Measurements from ENCODE around the gene GRM1. TPM values are rescaled to one million over a fixed set of nuclear protein-coding genes. Genes with fewer than 3 reads are reported as not detected.

The GRM1 gene
- total and polyA plus RNA-seq, 2 experiments from 2014 or later = 0.29 to 0.63 TPM

GRCh38 chr6:146282837-146283236 lies 254.0 kb downstream of the GRM1 start:
- Histone ChIP-seq H3K27me3 (ENCODE audit: insufficient read depth) (no peaks in the 10 kb centered on the region), H3K9me2 (ENCODE audit: insufficient read depth) (no peaks in the 10 kb centered on the region), H3K27ac (ENCODE audit: low read depth) (no peak overlapping the region), H3K4me2 (no peak overlapping the region), H3F3A (replicated peaks; ENCODE audit: low read depth) (no peaks in the 10 kb centered on the region), H4K20me1 (replicated peaks; ENCODE audit: insufficient read depth) (no peaks in the 10 kb centered on the region), H3K36me3 (ENCODE audit: insufficient read depth) (no peaks in the 10 kb centered on the region), H2AFZ (no peak overlapping the region), H3K79me2 (replicated peaks; ENCODE audit: insufficient read depth) (no peaks in the 10 kb centered on the region), H3K4me3 (no peak overlapping the region), H3K4me1 (ENCODE audit: insufficient read depth) (peaks cover 3% of the 10 kb centered on the region; the same call in 1 of the 2 replicates)
- H3K27ac Mint-ChIP-seq = no peak overlapping the region; the same call in 1 of the 2 replicates
- no peaks in the 10 kb centered on the region for H3K4me1 Mint-ChIP-seq
- DNase-seq (ENCODE audit: low spot score) (no peak), ATAC-seq (no peak)
- H3K9me3 Mint-ChIP-seq = no peaks in the 10 kb centered on the region
- no peaks in the 10 kb centered on the region for H3K36me3 Mint-ChIP-seq (ENCODE audit: low read depth)
- no peaks in the 10 kb centered on the region for H3K27me3 Mint-ChIP-seq (ENCODE audit: insufficient read depth, low read depth, poor library complexity)
- H3K4me3 Mint-ChIP-seq = no peak overlapping the region
- no peak for TF ChIP-seq ZNF331 (CRISPR knock-in tag; IDR thresholded peaks at IDR 0.05; ENCODE audit: low read depth)
- no peak for TF ChIP-seq STAT1 (IDR thresholded peaks at IDR 0.05; ENCODE audit: unreplicated experiment)
- no peak for TF ChIP-seq NANOG (IDR thresholded peaks at IDR 0.05; ENCODE audit: borderline replicate concordance)
- TF ChIP-seq, protein P1, sequence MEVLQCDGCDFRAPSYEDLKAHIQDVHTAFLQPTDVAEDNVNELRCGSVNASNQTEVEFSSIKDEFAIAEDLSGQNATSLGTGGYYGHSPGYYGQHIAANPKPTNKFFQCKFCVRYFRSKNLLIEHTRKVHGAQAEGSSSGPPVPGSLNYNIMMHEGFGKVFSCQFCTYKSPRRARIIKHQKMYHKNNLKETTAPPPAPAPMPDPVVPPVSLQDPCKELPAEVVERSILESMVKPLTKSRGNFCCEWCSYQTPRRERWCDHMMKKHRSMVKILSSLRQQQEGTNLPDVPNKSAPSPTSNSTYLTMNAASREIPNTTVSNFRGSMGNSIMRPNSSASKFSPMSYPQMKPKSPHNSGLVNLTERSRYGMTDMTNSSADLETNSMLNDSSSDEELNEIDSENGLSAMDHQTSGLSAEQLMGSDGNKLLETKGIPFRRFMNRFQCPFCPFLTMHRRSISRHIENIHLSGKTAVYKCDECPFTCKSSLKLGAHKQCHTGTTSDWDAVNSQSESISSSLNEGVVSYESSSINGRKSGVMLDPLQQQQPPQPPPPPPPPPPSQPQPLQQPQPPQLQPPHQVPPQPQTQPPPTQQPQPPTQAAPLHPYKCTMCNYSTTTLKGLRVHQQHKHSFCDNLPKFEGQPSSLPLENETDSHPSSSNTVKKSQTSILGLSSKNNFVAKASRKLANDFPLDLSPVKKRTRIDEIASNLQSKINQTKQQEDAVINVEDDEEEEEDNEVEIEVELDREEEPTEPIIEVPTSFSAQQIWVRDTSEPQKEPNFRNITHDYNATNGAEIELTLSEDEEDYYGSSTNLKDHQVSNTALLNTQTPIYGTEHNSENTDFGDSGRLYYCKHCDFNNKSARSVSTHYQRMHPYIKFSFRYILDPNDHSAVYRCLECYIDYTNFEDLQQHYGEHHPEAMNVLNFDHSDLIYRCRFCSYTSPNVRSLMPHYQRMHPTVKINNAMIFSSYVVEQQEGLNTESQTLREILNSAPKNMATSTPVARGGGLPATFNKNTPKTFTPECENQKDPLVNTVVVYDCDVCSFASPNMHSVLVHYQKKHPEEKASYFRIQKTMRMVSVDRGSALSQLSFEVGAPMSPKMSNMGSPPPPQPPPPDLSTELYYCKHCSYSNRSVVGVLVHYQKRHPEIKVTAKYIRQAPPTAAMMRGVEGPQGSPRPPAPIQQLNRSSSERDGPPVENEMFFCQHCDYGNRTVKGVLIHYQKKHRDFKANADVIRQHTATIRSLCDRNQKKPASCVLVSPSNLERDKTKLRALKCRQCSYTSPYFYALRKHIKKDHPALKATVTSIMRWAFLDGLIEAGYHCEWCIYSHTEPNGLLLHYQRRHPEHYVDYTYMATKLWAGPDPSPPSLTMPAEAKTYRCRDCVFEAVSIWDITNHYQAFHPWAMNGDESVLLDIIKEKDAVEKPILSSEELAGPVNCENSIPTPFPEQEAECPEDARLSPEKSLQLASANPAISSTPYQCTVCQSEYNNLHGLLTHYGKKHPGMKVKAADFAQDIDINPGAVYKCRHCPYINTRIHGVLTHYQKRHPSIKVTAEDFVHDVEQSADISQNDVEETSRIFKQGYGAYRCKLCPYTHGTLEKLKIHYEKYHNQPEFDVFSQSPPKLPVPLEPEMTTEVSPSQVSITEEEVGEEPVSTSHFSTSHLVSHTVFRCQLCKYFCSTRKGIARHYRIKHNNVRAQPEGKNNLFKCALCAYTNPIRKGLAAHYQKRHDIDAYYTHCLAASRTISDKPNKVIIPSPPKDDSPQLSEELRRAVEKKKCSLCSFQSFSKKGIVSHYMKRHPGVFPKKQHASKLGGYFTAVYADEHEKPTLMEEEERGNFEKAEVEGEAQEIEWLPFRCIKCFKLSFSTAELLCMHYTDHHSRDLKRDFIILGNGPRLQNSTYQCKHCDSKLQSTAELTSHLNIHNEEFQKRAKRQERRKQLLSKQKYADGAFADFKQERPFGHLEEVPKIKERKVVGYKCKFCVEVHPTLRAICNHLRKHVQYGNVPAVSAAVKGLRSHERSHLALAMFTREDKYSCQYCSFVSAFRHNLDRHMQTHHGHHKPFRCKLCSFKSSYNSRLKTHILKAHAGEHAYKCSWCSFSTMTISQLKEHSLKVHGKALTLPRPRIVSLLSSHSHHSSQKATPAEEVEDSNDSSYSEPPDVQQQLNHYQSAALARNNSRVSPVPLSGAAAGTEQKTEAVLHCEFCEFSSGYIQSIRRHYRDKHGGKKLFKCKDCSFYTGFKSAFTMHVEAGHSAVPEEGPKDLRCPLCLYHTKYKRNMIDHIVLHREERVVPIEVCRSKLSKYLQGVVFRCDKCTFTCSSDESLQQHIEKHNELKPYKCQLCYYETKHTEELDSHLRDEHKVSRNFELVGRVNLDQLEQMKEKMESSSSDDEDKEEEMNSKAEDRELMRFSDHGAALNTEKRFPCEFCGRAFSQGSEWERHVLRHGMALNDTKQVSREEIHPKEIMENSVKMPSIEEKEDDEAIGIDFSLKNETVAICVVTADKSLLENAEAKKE (CRISPR knock-in tag; IDR thresholded peaks at IDR 0.05) = no peak
- no peak for TF ChIP-seq REST (IDR thresholded peaks at IDR 0.05; ENCODE audit: unreplicated experiment)
- TF ChIP-seq, protein P2, sequence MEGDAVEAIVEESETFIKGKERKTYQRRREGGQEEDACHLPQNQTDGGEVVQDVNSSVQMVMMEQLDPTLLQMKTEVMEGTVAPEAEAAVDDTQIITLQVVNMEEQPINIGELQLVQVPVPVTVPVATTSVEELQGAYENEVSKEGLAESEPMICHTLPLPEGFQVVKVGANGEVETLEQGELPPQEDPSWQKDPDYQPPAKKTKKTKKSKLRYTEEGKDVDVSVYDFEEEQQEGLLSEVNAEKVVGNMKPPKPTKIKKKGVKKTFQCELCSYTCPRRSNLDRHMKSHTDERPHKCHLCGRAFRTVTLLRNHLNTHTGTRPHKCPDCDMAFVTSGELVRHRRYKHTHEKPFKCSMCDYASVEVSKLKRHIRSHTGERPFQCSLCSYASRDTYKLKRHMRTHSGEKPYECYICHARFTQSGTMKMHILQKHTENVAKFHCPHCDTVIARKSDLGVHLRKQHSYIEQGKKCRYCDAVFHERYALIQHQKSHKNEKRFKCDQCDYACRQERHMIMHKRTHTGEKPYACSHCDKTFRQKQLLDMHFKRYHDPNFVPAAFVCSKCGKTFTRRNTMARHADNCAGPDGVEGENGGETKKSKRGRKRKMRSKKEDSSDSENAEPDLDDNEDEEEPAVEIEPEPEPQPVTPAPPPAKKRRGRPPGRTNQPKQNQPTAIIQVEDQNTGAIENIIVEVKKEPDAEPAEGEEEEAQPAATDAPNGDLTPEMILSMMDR (conservative IDR thresholded peaks at IDR 0.05; ENCODE audit: low read depth in 2 of 2) = no peak
- TF ChIP-seq CREB1 (CRISPR knock-in tag; IDR thresholded peaks at IDR 0.05; ENCODE audit: low read depth) = no peak
- TF ChIP-seq EZH2phosphoT487 (IDR thresholded peaks at IDR 0.05; ENCODE audit: unreplicated experiment) = no peak
- no peak for TF ChIP-seq EZH2 (IDR thresholded peaks at IDR 0.05; ENCODE audit: low read depth, unreplicated experiment)
